ENCODE results near the gene ATP5F1B. TPM values are rescaled to one million over a fixed set of nuclear protein-coding genes. Genes with fewer than 3 reads are reported as not detected.

ATP5F1B gene
- 1,000 to 10,000 TPM; 1,197 to 1,516 TPM for total RNA-seq
- long read RNA-seq, transcript ATP5F1B-208 (2 exons, 457 nt), result minor isoform, 5 of 873 reads
- long read RNA-seq, transcript ATP5F1B-201 (10 exons, 1,839 nt), result major isoform, 749 of 873 reads
- long read RNA-seq, partial matches to known transcripts, result 101 of 873 reads
- long read RNA-seq, other reads (novel, unspliced or antisense), result 18 of 873 reads

DNA sequence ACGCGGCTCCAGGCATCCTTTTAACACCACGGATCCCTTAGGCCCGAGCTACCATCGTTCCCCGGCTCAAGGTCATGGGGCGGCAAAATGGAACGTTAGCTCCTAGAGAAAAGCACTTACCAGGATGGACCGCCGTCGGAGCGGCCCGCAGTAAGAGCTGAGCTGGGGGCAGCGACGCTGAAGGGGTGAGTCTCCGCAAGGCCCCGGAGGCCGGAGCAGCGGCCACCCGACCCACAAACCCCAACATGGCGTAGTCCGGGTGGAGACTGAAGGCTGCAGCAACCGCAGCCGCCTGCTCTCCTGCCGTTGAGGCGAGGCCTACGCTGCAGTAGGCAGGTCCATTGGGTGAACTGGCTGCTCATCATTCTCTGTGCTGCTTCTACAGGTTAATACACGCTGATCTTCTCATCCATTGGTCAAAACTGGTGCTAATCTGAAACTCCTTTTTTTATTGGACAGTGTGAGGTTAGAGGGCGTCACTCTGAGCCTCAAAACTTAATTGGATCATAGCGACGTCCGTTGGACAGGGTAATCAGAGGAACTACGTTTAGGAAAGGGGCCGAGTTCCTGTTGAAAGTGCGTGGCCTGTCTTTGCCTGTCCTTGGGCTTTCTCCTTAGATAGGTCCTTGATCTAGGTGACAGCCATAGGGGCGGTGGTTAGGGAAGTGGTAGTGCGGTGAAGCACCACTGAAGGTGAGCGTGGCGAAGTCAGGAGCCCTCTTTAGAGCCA, at the start of gene ATP5F1B:
Gene ATP5F1B, minus strand, starts transcription at position 268 of the 730 bp plus-strand sequence. Its CDS starts 21 bp downstream, at position 247.
- DNase-seq (peak; percentile 93 to 98), ATAC-seq (peak; percentile 93)
- intact Hi-C loops (cut with DNase I, micrococcal nuclease), result loop anchor here in 1 of 2 donors (10.0 kb wide), 1 partner anchor 79 kb away; the partner anchor contains the start of gene NACA

DNA sequence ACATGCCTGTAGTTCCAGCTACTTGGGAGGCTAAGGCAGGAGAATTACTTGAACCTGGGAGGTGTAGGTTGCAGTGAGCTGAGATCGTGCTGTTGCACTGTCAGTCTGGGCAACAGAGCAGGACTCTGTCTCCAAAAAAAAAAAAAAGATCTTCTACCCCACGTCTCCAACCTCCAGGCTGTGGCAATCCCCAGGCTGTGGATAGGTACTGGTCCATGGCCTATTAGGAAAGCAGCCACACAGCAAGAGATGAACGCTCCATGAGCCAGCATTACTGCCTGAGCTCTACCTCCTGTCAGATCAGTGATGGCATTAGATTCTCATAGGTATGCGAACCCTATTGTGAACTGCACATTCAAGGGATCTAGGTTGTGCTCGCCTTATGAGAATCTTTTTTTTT, 48.4 kb upstream of the ATP5F1B start:
- no peak for DNase-seq
- intact Hi-C loops (cut with DNase I, micrococcal nuclease), result no loop called here

DNA sequence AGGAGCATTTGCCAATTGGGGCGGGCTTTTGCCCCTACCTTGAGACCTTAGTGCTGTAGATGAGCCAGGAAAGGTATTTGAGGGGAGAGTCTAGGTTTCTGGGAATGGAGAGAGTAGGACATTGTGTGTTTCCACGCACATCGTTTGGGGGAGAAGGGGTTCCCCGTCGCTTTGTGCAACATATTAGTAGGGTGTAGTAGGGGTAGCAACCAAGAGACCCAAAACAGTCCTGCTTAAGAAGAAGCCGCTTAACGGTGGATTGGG, 43.0 kb upstream of the ATP5F1B start:
- intact Hi-C loops (cut with DNase I, micrococcal nuclease), result loop anchor here in 1 of 2 donors (10.0 kb wide), 1 partner anchor 54 kb away; the partner anchor contains the start of gene BAZ2A
- ATAC-seq (no peak), DNase-seq (no peak)

More for the DNA sequence above, 48.4 kb upstream of the ATP5F1B start:
- ATAC-seq, result no peak

GRCh38 chr12:56688129-56688845, 42.5 kb upstream of the ATP5F1B start, which contains the start of gene PTGES3:
PTGES3 (minus strand) TSS chr12:56688284; CDS start chr12:56687999, 285 bp downstream.
- peak; percentile 97 to 99 for DNase-seq
- peak; percentile 81 for ATAC-seq
- intact Hi-C loops (cut with DNase I, micrococcal nuclease), result loop anchor here in 1 of 2 donors (10.0 kb wide), 1 partner anchor 53 kb away; the partner anchor contains the start of gene BAZ2A

DNA sequence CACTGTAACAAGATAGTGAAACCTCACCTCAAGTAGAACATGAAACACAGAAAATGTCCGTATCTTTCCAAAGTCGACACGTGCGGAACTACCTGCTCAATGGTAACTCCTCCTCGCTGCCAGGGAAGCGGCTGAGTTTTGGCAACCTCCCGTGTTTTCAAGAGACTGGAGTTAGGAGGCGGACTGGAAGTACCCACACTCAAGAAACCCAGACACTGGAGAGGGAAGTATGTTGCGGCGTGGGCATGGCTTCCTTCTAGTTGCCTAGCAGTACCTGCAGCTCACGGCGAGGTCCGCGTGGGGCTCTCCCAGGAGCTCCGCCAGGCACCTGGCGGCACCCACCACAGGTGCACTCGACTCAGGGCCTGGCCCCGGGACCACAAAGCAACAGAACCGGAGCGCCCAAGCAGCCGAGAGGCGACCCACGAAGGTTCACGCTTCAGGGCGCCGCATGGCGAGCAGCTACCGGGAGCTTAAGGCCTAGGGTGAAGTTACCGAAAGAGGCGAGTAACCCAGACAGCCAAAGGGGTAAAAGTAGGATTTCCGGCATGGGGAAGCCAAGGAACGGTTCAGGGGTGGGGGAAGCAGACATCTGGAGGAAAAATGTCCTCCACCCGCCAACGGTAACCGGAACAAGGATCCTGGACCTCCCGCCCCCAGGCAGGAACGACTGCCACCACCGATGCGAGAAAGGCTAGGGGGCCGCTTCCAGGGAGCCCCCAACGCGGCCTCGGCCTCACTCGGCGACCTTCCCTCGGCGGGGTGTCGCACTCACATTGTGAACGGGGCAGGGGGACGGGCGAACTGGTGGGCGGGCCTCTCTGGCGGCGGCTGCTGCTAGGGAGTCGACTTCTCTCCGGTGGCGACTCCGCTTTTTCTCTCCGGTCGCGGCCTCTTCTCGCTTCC, 41.7 kb upstream of the ATP5F1B start:
- DNase-seq (peak; percentile 56 to 76), ATAC-seq (peak; percentile 35)
- intact Hi-C loops (cut with DNase I, micrococcal nuclease), result loop anchor here in 1 of 2 donors (10.0 kb wide), 1 partner anchor 53 kb away; the partner anchor contains the start of gene BAZ2A

- no peak for DNase-seq
- ATAC-seq, result no peak
- intact Hi-C loops (cut with DNase I, micrococcal nuclease), result loop anchor here in 1 of 2 donors (10.0 kb wide), 1 partner anchor 50 kb away; the partner anchor contains the start of gene BAZ2A
Observed at GRCh38 chr12:56684745-56685359, 39.1 kb upstream of the ATP5F1B start.

- intact Hi-C loops (cut with DNase I, micrococcal nuclease), result loop anchor here in 1 of 2 donors (10.0 kb wide), 1 partner anchor 48 kb away; the partner anchor contains the start of gene BAZ2A
- ATAC-seq (no peak), DNase-seq (no peak)
Observed at GRCh38 chr12:56682323-56682722, 36.5 kb upstream of the ATP5F1B start.

GRCh38 chr12:56679883-56680575, 34.2 kb upstream of the ATP5F1B start:
- intact Hi-C loops (cut with DNase I, micrococcal nuclease), result loop anchor here in 1 of 2 donors (10.0 kb wide), 1 partner anchor 45 kb away; the partner anchor contains the start of gene BAZ2A

GRCh38 chr12:56678852-56679251, 33.1 kb upstream of the ATP5F1B start:
- no peak for ATAC-seq
- DNase-seq, result no peak
- intact Hi-C loops (cut with DNase I, micrococcal nuclease), result no loop called here

More at GRCh38 chr12:56679883-56680575, 34.2 kb upstream of the ATP5F1B start:
- no peak for DNase-seq
- ATAC-seq, result no peak

DNA sequence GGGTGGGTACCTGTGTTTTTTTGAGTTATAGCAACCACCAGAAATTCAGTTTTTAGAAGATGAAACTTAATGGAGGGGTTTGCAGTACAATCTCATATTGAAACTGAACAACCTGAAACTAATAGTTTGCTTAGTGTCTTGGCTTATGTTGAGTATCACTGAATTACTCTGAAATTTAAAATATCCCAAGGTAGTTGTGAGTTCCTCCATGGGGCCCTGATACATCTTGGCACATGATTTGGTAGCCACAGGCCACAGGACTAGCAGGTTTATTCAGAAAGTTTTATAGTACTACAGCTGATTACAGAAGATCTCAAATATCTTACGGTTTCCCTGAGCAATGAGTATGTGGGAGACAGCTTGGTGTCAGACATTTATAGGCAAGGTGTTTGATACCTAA, 31.9 kb upstream of the ATP5F1B start:
- intact Hi-C loops (cut with DNase I, micrococcal nuclease), result no loop called here
- ATAC-seq (peak; percentile 5), DNase-seq (no peak)

DNA sequence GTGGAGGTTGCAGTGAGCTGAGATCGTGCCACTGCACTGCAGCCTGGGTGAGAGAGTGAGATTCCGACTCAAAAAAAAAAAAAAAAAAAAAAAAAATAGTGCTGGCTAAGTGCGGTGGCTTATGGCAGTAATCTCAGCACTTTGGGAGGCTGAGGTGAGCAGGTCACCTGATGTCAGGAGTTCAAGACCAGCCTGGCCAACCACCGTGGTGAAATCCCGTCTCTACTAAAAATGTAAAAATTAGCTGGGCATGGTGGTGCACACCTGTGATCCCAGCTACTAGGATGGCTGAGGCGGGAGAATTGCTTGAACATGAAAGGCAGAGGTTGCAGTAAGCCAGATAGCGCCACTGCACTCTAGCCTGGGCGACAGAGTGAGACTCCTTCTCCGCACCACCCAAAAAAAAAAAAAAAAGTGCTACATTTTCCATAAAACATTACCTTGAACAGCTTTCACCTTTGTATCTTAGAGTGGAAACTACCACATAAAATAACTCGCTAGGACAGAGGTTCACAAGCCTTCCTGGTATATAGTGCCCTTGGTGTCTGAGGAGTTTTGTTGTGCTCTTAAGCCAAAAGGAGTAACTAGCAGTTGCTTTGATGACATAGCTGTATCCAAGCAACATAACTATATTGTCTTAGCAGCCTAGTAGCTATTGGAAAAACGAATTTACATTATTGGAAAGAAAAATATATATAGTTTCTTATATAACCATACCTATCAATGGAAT, 31.2 kb upstream of the ATP5F1B start:
- peak; percentile 88 for ATAC-seq
- peak in 1 of 2 donors; percentile 47 for DNase-seq
- intact Hi-C loops (cut with DNase I, micrococcal nuclease), result no loop called here

DNA sequence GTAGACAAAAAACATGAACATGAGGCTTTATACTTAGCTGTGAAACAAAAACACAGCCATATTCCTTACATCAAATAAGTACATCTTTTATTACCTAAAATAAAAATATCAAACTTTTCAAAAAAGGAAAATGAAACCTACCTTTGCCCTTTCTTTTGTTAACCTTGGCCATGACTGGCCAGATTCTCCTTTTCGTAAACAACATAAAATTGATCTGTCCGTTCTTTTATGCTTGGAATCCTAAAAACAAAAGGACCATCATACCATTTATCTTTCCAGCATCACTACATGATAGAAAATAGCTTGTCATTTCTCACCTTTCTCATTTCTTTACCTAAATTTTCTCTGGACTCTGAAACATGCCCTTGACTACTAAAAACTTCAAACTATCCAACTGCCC, 25.8 kb upstream of the ATP5F1B start:
- ATAC-seq (peak; percentile 38), DNase-seq (no peak)
- intact Hi-C loops (cut with DNase I, micrococcal nuclease), result no loop called here

DNA sequence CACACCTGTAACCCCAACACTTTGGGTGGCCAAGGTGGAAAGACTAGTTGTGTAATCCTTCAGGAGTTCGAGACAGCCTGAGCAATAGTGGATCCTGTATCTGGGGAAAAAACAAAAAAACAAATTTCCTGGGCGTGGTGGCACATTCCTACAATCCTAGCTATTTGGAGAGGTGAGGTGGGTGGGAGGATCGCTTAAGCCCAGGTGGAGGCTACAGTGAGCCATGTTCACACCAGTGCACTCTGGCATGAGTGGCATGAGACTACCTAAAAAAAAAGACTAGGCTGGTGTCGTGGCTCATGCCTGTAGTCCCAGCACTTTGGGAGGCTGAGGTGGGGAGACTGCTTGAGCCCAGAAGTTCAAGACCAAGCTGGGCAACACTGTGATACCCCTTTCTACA, 25.1 kb upstream of the ATP5F1B start:
- ATAC-seq (peak; percentile 17), DNase-seq (no peak)
- intact Hi-C loops (cut with DNase I, micrococcal nuclease), result no loop called here

DNA sequence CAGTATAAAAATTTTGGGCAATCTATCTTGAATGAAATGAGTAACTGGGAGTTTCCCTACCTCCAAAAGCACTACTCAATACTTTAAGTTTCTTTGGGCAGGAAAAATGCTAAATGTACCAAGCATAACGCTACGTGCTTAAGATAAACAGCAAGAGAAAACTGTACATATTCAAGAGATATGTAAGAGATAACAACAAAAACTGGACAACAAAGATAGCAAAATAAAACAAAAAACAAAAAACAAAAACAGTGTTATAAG, 22.3 kb upstream of the ATP5F1B start:
- intact Hi-C loops (cut with DNase I, micrococcal nuclease), result no loop called here
- no peak for ATAC-seq
- DNase-seq, result no peak

GRCh38 chr12:56661979-56662638, 16.3 kb upstream of the ATP5F1B start:
- peak; percentile 2 for ATAC-seq
- peak in 1 of 2 donors; percentile 8 for DNase-seq
- intact Hi-C loops (cut with DNase I, micrococcal nuclease), result no loop called here

DNA sequence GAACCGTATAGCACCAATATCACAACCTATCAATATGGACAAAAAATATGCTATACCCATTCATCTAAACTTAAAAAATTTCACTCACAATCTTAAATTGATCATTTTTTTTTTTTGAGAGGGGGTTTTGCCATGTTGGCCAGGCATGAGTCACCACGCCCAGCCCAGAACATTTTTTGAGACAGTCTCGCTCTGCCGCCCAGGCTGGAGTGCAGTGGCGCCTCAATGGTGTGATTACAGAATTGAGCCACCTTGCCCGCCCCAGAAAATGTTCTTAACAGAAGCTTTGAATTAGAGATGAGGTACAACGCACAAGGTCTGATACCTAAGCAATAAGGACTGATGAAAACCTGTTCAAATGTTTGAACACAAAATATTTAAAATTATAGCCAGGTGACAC, 15.8 kb upstream of the ATP5F1B start:
- intact Hi-C loops (cut with DNase I, micrococcal nuclease), result no loop called here
- DNase-seq, result no peak
- no peak for ATAC-seq

All from left colon (tissue), 2 donors.